ENCODE measurements around the gene BABAM2.

Gene BABAM2

GRCh38 chr2:27912512-27912911 lies 22.0 kb downstream of the BABAM2 start:
- ATAC-seq (ENCODE audit: insufficient read depth, low read depth), result no peak
- Histone ChIP-seq H4K20me1 (ENCODE audit: insufficient read depth, low read length) (no peaks in the 10 kb centered on the region), H3K27me3 (ENCODE audit: insufficient read depth, low read length, poor library complexity) (no peaks in the 10 kb centered on the region), H3K4me2 (ENCODE audit: insufficient read depth, low read length) (no peak overlapping the region), H3K79me2 (ENCODE audit: insufficient read depth, low read length) (0 out of 2 replicates have a peak, but pooled peaks cover 8% of the 10 kb centered on the region), H3K27ac (ENCODE audit: low read length) (no peak overlapping the region), H3K9ac (ENCODE audit: low read depth, low read length) (no peak overlapping the region), H2AFZ (ENCODE audit: low read depth, low read length) (no peak overlapping the region), H3K4me3 (ENCODE audit: low read depth in 1 of 2, low read length in 2 of 2) (no peak overlapping the region), H3K36me3 (ENCODE audit: insufficient read depth, low read length) (peaks cover 3% of the 10 kb centered on the region; the same call in 1 of the 2 replicates), H3K9me3 (ENCODE audit: insufficient read depth, low read length, severe bottlenecking) (no peaks in the 10 kb centered on the region), H3K4me1 (ENCODE audit: insufficient read depth, low read length) (no peaks in the 10 kb centered on the region)
- TF ChIP-seq, protein P1, sequence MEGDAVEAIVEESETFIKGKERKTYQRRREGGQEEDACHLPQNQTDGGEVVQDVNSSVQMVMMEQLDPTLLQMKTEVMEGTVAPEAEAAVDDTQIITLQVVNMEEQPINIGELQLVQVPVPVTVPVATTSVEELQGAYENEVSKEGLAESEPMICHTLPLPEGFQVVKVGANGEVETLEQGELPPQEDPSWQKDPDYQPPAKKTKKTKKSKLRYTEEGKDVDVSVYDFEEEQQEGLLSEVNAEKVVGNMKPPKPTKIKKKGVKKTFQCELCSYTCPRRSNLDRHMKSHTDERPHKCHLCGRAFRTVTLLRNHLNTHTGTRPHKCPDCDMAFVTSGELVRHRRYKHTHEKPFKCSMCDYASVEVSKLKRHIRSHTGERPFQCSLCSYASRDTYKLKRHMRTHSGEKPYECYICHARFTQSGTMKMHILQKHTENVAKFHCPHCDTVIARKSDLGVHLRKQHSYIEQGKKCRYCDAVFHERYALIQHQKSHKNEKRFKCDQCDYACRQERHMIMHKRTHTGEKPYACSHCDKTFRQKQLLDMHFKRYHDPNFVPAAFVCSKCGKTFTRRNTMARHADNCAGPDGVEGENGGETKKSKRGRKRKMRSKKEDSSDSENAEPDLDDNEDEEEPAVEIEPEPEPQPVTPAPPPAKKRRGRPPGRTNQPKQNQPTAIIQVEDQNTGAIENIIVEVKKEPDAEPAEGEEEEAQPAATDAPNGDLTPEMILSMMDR (IDR thresholded peaks at IDR 0.05; ENCODE audit: borderline replicate concordance, extremely low read depth, low read length, poor library complexity, severe bottlenecking), result no peak
- no peak for TF ChIP-seq EZH2 (IDR thresholded peaks at IDR 0.05; ENCODE audit: borderline replicate concordance, low read depth, low read length, severe bottlenecking)
- DNase-seq, result no peak

GRCh38 chr2:27914041-27914804 lies 23.7 kb downstream of the BABAM2 start:
- no peak for DNase-seq
- no peak overlapping the region for H3K4me2 ChIP-seq (ENCODE audit: insufficient read depth, low read length)
- no peak for ATAC-seq (ENCODE audit: insufficient read depth, low read depth)
- H4K20me1 ChIP-seq (ENCODE audit: insufficient read depth, low read length), result no peaks in the 10 kb centered on the region
- no peak overlapping the region for H3K27ac ChIP-seq (ENCODE audit: low read length)
- H3K79me2 ChIP-seq (ENCODE audit: insufficient read depth, low read length), result 0 out of 2 replicates have a peak, but pooled peaks cover 5% of the 10 kb centered on the region
- no peaks in the 10 kb centered on the region for H3K9me3 ChIP-seq (ENCODE audit: insufficient read depth, low read length, severe bottlenecking)
- H3K27me3 ChIP-seq (ENCODE audit: insufficient read depth, low read length, poor library complexity), result no peaks in the 10 kb centered on the region
- TF ChIP-seq EZH2 (IDR thresholded peaks at IDR 0.05; ENCODE audit: borderline replicate concordance, low read depth, low read length, severe bottlenecking), result no peak
- TF ChIP-seq, protein P1 (IDR thresholded peaks at IDR 0.05; ENCODE audit: borderline replicate concordance, extremely low read depth, low read length, poor library complexity, severe bottlenecking), result no peak
- no peak overlapping the region for H3K4me3 ChIP-seq (ENCODE audit: low read depth in 1 of 2, low read length in 2 of 2)
- no peaks in the 10 kb centered on the region; the same call in 1 of the 2 replicates for H3K36me3 ChIP-seq (ENCODE audit: insufficient read depth, low read length)
- H3K4me1 ChIP-seq (ENCODE audit: insufficient read depth, low read length), result no peaks in the 10 kb centered on the region
- no peak overlapping the region for H2AFZ ChIP-seq (ENCODE audit: low read depth, low read length)
- H3K9ac ChIP-seq (ENCODE audit: low read depth, low read length), result no peak overlapping the region

DNA sequence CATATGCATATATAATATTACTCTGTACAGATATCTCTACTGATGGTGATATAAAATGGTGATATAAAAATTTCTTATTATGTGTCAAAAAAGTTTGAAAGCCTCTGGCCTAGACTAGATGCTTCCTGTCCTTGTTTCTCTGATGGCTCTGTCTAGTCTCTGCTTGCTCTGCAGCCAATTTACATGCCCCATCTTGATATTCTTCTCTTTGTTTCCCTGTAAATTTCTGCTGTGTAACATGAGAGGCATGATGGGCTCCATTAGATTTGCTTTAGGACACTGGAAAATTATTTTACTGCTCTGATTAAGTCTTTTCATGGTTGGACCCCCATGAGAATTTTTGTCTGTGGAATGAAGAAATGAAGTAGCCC lies 24.3 kb downstream of the BABAM2 start:
- Histone ChIP-seq H3K27ac (ENCODE audit: low read length) (no peak overlapping the region), H3K4me2 (ENCODE audit: insufficient read depth, low read length) (no peak overlapping the region), H2AFZ (ENCODE audit: low read depth, low read length) (no peak overlapping the region), H3K4me1 (ENCODE audit: insufficient read depth, low read length) (no peaks in the 10 kb centered on the region), H3K79me2 (ENCODE audit: insufficient read depth, low read length) (0 out of 2 replicates have a peak, but pooled peaks cover 5% of the 10 kb centered on the region), H3K4me3 (ENCODE audit: low read depth in 1 of 2, low read length in 2 of 2) (no peak overlapping the region), H4K20me1 (ENCODE audit: insufficient read depth, low read length) (no peaks in the 10 kb centered on the region), H3K27me3 (ENCODE audit: insufficient read depth, low read length, poor library complexity) (no peaks in the 10 kb centered on the region), H3K9ac (ENCODE audit: low read depth, low read length) (no peak overlapping the region), H3K36me3 (ENCODE audit: insufficient read depth, low read length) (no peaks in the 10 kb centered on the region; the same call in 1 of the 2 replicates), H3K9me3 (ENCODE audit: insufficient read depth, low read length, severe bottlenecking) (no peaks in the 10 kb centered on the region)
- no peak for DNase-seq
- no peak for ATAC-seq (ENCODE audit: insufficient read depth, low read depth)
- TF ChIP-seq EZH2 (IDR thresholded peaks at IDR 0.05; ENCODE audit: borderline replicate concordance, low read depth, low read length, severe bottlenecking), result no peak
- TF ChIP-seq, protein P1 (IDR thresholded peaks at IDR 0.05; ENCODE audit: borderline replicate concordance, extremely low read depth, low read length, poor library complexity, severe bottlenecking), result no peak

Data from DND-41 (cell line).